Lung (tissue), 12 donors: Measurements from ENCODE around the gene GDF3. TPM values are rescaled to one million over a fixed set of nuclear protein-coding genes. Genes with fewer than 3 reads are reported as not detected.
"Not testable (repeated sequence)": the region's sequence is repeated elsewhere in the genome, so short reads cannot be mapped to it uniquely, and the experiment has no call there.

Experiments
- ATAC-seq: fragments of 200-7000 bp; cut with Tn5 transposase; one replicate; pipeline ENCODE4 v1.9.1; 2020; ENCODE audit warnings: moderate number of reproducible peaks; ENCODE audit not compliant: insufficient read depth, low FRiP score
- DNase-seq, 3 donors: peaks; one replicate each; pipeline ENCODE4 v3.0.0-alpha.2; 2013 to 2017
- H3K27ac ChIP-seq, 2 donors: one replicate each; pipeline ENCODE4 v1.5.1; 2013; ENCODE audit warnings: mild to moderate bottlenecking in 2 of 2, moderate library complexity in 2 of 2, control low read depth in 1 of 2, inconsistent platforms in 1 of 2, low read depth in 1 of 2, low read length in 1 of 2
- H3K27me3 ChIP-seq, 3 donors: one replicate each; pipeline ENCODE4 v1.5.1; 2013; ENCODE audit warnings: low read length in 2 of 3; ENCODE audit not compliant: control insufficient read depth in 3 of 3, insufficient read depth in 3 of 3
- H3K36me3 ChIP-seq, 4 donors: one replicate each; pipeline ENCODE4 v1.5.1; 2013; ENCODE audit warnings: low read length in 4 of 4, mild to moderate bottlenecking in 1 of 4, moderate library complexity in 1 of 4; ENCODE audit not compliant: control insufficient read depth in 4 of 4, insufficient read depth in 4 of 4
- H3K4me1 ChIP-seq, 5 donors: one replicate each; pipeline ENCODE4 v1.5.1; 2013; ENCODE audit warnings: low read length in 5 of 5, mild to moderate bottlenecking in 2 of 5, moderate library complexity in 1 of 5; ENCODE audit not compliant: control insufficient read depth in 5 of 5, insufficient read depth in 5 of 5
- H3K4me3 ChIP-seq: one replicate; pipeline ENCODE4 v1.5.1; 2013; ENCODE audit warnings: mild to moderate bottlenecking, control low read depth, moderate library complexity
- H3K9ac ChIP-seq, 2 donors: one replicate each; pipeline ENCODE4 v1.5.1; 2013; ENCODE audit warnings: low read length in 2 of 2, control low read depth in 1 of 2; ENCODE audit not compliant: insufficient read depth in 1 of 2
- H3K9me3 ChIP-seq, 4 donors: one replicate each; pipeline ENCODE4 v1.5.1; 2013; ENCODE audit warnings: low read length in 3 of 4, mild to moderate bottlenecking in 1 of 4, moderate library complexity in 1 of 4; ENCODE audit not compliant: control insufficient read depth in 4 of 4, insufficient read depth in 3 of 4
- WGBS, 2 donors: extraction: QIAGEN DNeasy Blood & Tissue Kit; methylation state at CpG; one replicate each; pipeline ENCODE4 v1.1.7; 2013; 5-methylcytosine and 5-hydroxymethylcytosine counted together
- polyA plus RNA-seq, 2 donors: library from polyadenylated mRNA; stranded (reverse); fragments of 200-250 nt; gene quantifications; one replicate each; pipeline ENCODE4 v1.2.1, GENCODE V29; 2013
- total RNA-seq, 2 donors: library from RNA; depleted of rRNA in 1 of 2; stranded (reverse); fragments of >200 nt in 1 of 2; gene quantifications; one replicate each; pipeline ENCODE4 v1.2.1, GENCODE V29; 2014 to 2021
- TF ChIP-seq, protein P1 (sequence below): IDR thresholded peaks from 2 replicates; pipeline ENCODE4 v1.5.1; 2012; ENCODE audit warnings: mild to moderate bottlenecking; ENCODE audit errors: control extremely low read depth, extremely low read depth
- donor health status: control.
- donor health status: control.
- donor health status: Bipolar disorder and iron deficiency.
- donor health status: healthy.
- donor health status: DM: yes; HTN: yes; CAD: no.

Gene GDF3
- total and polyA plus RNA-seq, 4 donors = 0.02 to 0.35 TPM; not detected in 2

DNA sequence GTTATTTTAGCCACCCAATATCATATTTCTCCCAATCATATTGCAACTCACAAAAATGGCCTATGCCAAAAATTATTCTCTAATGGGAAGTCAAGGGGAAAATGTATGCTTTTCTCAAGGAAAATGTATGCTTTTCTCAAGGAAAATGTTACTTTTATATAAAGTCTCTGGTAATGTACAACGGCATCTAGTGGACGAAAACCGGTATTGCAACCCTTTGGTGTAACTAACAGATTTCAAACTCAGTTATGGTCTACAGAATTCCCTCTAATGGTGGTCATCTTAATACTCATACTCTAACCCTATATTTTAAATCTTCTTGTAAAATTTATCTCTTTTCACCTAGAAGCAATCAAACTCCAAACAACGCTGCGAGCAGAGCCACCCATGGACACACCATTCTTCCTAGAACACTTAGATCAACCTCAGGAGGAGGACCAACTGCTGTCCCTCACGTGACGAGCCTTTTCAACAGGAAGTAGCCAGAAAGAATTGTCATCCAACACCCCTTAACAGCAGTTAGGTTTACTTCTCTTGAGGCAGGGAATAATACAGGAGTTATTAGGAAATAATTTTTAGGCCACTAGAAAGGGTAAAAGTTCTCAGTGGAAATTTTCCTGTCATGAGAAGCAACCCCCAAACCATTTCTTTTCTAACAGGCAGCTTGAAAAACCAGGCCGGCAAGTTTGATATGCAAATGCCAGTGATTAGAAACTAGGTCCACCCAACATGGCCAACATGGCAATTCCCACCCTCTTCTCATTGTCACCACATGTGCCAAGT lies 50.0 kb downstream of the GDF3 start:
- WGBS, 2 donors = 24 to 30% methylated on average over 8 of the region's 8 CpGs
- Histone ChIP-seq H3K9ac (no peak overlapping the region), H3K36me3 (no peaks in the 10 kb centered on the region), H3K4me3 (no peak overlapping the region), H3K27ac (no peak overlapping the region), H3K27me3 (no peaks in the 10 kb centered on the region), H3K9me3 (no peaks in the 10 kb centered on the region), H3K4me1 (no peaks in the 10 kb centered on the region)
- DNase-seq (peak in 2 of 3 donors; percentile 58 to 59), ATAC-seq (no peak)
- TF ChIP-seq, protein P1, sequence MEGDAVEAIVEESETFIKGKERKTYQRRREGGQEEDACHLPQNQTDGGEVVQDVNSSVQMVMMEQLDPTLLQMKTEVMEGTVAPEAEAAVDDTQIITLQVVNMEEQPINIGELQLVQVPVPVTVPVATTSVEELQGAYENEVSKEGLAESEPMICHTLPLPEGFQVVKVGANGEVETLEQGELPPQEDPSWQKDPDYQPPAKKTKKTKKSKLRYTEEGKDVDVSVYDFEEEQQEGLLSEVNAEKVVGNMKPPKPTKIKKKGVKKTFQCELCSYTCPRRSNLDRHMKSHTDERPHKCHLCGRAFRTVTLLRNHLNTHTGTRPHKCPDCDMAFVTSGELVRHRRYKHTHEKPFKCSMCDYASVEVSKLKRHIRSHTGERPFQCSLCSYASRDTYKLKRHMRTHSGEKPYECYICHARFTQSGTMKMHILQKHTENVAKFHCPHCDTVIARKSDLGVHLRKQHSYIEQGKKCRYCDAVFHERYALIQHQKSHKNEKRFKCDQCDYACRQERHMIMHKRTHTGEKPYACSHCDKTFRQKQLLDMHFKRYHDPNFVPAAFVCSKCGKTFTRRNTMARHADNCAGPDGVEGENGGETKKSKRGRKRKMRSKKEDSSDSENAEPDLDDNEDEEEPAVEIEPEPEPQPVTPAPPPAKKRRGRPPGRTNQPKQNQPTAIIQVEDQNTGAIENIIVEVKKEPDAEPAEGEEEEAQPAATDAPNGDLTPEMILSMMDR = peak; percentile 42

DNA sequence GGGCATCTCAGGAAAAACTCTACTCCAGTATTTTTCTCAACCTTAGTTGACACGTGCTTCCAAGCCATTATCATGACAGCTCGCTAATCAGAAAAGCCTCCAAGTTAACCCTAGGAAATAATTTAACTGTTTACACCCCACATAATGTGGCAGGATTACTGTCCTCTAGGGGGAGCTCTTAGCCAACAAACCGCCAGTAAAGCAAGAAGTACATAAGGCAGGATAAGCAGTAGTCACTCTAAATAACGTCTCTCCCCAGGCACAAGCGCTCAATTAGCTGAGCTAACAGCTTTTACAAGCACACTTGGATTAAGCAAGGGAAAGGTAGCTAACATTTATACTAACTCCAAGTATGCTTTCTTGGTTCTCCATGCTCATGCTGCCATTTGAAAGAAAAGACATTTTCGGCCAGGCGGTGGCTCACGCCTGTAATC lies 52.7 kb downstream of the GDF3 start:
- Histone ChIP-seq H3K27me3 (no peaks in the 10 kb centered on the region), H3K4me3 (no peak overlapping the region), H3K27ac (no peak overlapping the region), H3K9ac (no peak overlapping the region), H3K4me1 (peaks cover 0 to 5% (median 0%) of the 10 kb centered on the region in 5 donors), H3K36me3 (no peaks in the 10 kb centered on the region), H3K9me3 (no peaks in the 10 kb centered on the region)
- no peak for DNase-seq
- 63 to 67% methylated on average over 8 of the region's 8 CpGs for WGBS, 2 donors
- TF ChIP-seq, protein P1 = no peak
- no peak for ATAC-seq

DNA sequence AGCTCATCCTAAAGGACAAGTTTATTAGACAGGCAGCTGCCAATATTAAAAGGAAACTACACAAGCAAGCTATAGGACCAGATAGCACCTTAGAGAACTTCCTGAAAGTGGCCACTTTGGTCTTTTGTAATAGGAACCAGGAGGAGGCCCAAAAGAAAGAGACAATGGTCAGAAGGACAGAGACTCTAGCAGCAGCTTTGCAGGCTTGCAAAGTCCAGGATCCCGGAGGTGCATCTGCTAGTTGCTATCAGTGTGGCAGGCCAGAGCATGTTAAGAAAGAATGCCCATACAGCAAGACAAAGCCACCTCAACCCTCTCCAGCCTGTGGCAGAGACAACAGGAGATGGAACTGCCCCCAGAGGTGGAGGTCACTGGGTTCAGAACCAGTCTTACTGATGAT lies 53.3 kb downstream of the GDF3 start:
- H3K9me3 ChIP-seq = no peaks in the 10 kb centered on the region
- no peaks in the 10 kb centered on the region for H3K27me3 ChIP-seq
- TF ChIP-seq, protein P1 = no peak
- H3K27ac ChIP-seq = no peak overlapping the region
- peaks cover 0 to 5% (median 0%) of the 10 kb centered on the region in 5 donors for H3K4me1 ChIP-seq
- H3K4me3 ChIP-seq = no peak overlapping the region
- H3K36me3 ChIP-seq = no peaks in the 10 kb centered on the region
- ATAC-seq (no peak), DNase-seq (no peak)
- no peak overlapping the region for H3K9ac ChIP-seq
- 78 to 83% methylated on average over 1 of the region's 1 CpG for WGBS, 2 donors

DNA sequence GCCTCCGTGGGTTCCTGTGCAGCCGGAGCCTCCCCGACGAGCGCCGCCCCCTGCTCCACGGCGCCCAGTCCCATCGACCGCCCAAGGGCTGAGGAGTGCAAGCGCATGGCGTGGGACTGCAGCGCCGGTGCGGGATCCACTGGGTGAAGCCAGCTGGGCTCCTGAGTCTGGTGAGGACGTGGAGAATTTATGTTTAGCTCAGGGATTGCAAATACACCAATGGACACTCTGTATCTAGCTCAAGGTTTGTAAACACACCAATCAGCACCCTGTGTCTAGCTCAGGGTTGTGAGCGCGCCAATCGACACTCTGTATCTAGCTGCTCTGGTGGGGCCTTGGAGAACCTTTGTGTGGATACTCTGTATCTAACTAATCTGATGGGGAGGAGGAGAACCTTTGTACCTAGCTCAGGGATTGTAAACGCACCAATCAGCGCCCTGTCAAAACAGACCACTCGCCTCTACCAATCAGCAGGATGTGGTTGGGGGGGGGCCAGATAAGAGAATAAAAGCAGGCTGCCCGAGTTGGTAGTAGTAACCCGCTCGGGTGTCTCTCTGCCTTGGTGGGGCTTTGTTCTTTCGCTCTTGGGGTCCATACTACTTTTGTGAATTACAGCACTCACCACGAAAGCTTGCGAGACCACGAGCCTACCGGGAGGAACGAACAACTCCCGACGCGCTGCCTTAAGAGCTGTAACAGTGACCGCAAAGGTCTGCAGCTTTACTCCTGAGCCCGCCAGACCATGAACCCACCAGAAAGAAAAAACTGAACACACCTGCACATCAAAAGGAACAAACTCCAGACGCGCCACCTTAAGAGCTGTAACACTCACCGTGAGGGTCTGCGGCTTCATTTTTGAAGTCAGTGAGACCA lies 55.2 kb downstream of the GDF3 start:
- H3K36me3 ChIP-seq, H3K4me1 ChIP-seq, H3K27ac ChIP-seq, H3K9ac ChIP-seq, ATAC-seq, H3K4me3 ChIP-seq, H3K9me3 ChIP-seq, H3K27me3 ChIP-seq: not testable (repeated sequence)
- 58 to 66% methylated on average over 40 of the region's 40 CpGs for WGBS, 2 donors
- peak; percentile 9 to 22 (median 19) for DNase-seq
